K562 treated with DMSO at 1 percent for 12 hours (cell line): Measurements from ENCODE around the gene RNU2-1. TPM values are rescaled to one million over a fixed set of nuclear protein-coding genes. Genes with fewer than 3 reads are reported as not detected.

Experiments used
- total RNA-seq: library from RNA; unstranded; fragments of 300-600 nt; gene quantifications from 2 replicates; pipeline ENCODE4 v1.2.3, GENCODE V29; 2022; ENCODE audit not compliant: insufficient read depth

The RNU2-1 gene
- not detected in 2 replicates for total RNA-seq

DNA sequence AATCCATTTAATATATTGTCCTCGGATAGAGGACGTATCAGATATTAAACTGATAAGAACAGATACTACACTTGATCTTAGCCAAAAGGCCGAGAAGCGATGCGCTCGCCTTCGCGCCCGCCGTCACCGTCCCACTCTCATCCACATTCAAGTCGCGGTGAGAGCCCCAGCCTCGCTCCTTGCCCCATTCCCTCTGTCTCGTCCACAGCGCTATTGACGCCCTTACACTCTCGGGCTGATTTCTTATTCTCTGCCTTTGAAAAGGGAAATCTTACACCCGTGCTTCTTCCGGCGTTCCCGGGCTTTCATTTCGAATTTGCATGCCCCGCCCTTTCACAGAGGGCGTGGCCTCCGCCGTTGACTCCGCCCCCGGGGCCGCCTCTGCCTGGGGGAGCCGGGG, at the start of gene RNU2-1:
RNU2-1 (minus strand) TSS at position 101 of the 400 bp plus-strand sequence.

GRCh38 chr17:43228020-43228782, 5.6 kb downstream of the RNU2-1 start, which contains the start of gene CCDC200:
Gene CCDC200, minus strand, starts transcription at chr17:43228623. Its CDS starts 69 bp downstream, at chr17:43228554.

DNA sequence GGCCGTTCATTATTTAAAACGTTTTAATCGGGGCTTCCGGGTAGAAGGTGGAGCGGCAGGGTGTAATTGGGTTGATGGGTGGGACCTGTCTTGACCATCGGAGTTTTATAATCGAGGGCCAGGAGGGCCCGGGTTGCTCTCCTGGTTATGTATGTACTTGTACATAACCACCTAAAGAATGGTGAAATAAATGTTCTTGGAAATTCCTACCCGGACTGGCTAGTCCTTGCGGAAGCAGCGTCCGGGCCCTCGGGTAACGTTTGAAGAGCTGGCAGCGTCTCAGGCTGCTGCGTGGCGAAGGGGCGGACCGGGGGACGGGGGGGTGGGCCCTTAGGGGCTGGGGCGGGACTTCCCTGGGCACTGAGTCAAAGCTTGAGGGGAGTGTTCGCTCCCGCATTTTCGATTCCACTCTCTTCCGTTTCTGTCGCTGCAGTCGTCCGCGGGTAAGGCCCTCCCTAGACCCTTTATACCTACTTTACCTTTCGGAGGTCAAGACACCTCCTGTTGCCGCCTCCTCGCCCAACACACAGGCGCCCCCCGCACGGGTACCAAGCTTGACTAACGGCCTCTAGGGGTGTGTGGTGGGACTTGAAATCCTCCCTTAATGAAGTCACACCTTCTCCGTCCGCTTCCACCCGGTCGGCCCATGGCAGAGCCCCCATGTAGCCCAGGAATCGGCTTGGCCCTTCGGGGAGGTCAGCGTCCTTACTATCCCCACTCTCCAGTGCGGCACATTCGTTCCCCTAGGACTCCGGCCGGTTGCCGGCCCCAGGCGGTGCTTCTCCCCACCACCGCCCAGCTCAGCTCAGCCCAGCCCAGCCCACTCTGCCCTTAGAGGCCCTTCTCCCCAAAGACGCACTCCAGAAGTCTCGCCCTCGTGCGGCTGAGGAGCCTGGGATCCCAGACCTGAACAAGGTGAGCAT, 22.0 kb downstream of the RNU2-1 start, which contains the start of gene TMEM106A:
TMEM106A (plus strand) TSS at position 396 of the 923 bp plus-strand sequence. CDS start 1,167 bp downstream, outside the sequence.

Other genes with a start within 250 kb of the RNU2-1 start
- 4,551 and 6,279 TPM in 2 replicates for gene RPL27, start 235.6 kb downstream of the RNU2-1 start, total RNA-seq
- gene IFI35, start 227.2 kb downstream of the RNU2-1 start, total RNA-seq = 41.3 and 45.4 TPM in 2 replicates
- 299 and 397 TPM in 2 replicates for gene VAT1, start 211.6 kb downstream of the RNU2-1 start, total RNA-seq
- 2.0 and 2.7 TPM in 2 replicates for gene RND2, start 208.7 kb downstream of the RNU2-1 start, total RNA-seq
- 28.0 and 62.6 TPM in 2 replicates for gene BRCA1, start 108.6 kb downstream of the RNU2-1 start, total RNA-seq
- gene NBR1, start 62.8 kb downstream of the RNU2-1 start, total RNA-seq = 23.5 and 72.9 TPM in 2 replicates
- 0.19 TPM in 1 of 2 replicates, not detected in the other for gene TMEM106A, start 22.1 kb downstream of the RNU2-1 start, total RNA-seq
- not detected in 2 replicates for gene CCDC200, start 5.4 kb downstream of the RNU2-1 start, total RNA-seq
- gene ARL4D, start 165.0 kb upstream of the RNU2-1 start, total RNA-seq = 5.2 and 7.0 TPM in 2 replicates
- 18.0 and 26.8 TPM in 2 replicates for gene DHX8, start 250.0 kb upstream of the RNU2-1 start, total RNA-seq